IMR-90 (cell line): ENCODE results near the gene SECISBP2. TPM values are rescaled to one million over a fixed set of nuclear protein-coding genes. Genes with fewer than 3 reads are reported as not detected.

Experiments
- ATAC-seq: fragments of 200-7000 bp; cut with Tn5 transposase; 2 replicates; pipeline ENCODE4 v1.9.1; 2020; ENCODE audit warnings: low read depth, mild to moderate bottlenecking, moderate library complexity
- BruUV-seq: library from RNA; stranded (reverse); fragments of 400-500 nt; replicated peaks from 2 replicates; lab custom pipeline; 2021; lab: Mats Ljungman, UMichigan
- CTCF ChIA-PET: fragments of 300-600 bp; formaldehyde crosslinking; extraction: SDS; loops from one replicate; lab custom pipeline; 2021; ENCODE audit warnings: antibody characterized with exemption; lab: Yijun Ruan, JAX
- POLR2A ChIA-PET: fragments of 300-600 bp; sonication (Branson Sonifier 250); formaldehyde crosslinking; loops from one replicate; lab custom pipeline; 2022; ENCODE audit warnings: antibody characterized with exemption; ENCODE audit not compliant: unreplicated experiment; lab: Charles Lee
- DNase-seq: peaks from one replicate; pipeline ENCODE4 v3.0.0; 2013
- H2AFZ ChIP-seq: replicated peaks from 2 replicates; pipeline ENCODE3; 2013; ENCODE audit warnings: low read length, mild to moderate bottlenecking; ENCODE audit not compliant: poor library complexity
- H2AK5ac ChIP-seq: 2 replicates; pipeline ENCODE4 v1.6.1; 2013; ENCODE audit warnings: low read depth, low read length, inconsistent platforms
- H2AK9ac ChIP-seq: replicated peaks from 2 replicates; pipeline ENCODE3; 2013; ENCODE audit warnings: mild to moderate bottlenecking, low read depth, low read length, moderate library complexity; ENCODE audit not compliant: poor library complexity
- H2BK120ac ChIP-seq: 2 replicates; pipeline ENCODE4 v1.6.1; 2013; ENCODE audit warnings: low read depth, low read length, inconsistent platforms
- H2BK15ac ChIP-seq: 3 replicates; pipeline ENCODE4 v1.6.1; 2013; ENCODE audit warnings: low read depth, low read length, inconsistent platforms
- H2BK20ac ChIP-seq: 2 replicates; pipeline ENCODE4 v1.6.1; 2013; ENCODE audit warnings: low read depth, mild to moderate bottlenecking, inconsistent platforms, low read length, moderate library complexity
- H2BK5ac ChIP-seq: 2 replicates; pipeline ENCODE4 v1.6.1; 2013; ENCODE audit warnings: mild to moderate bottlenecking, low read depth, low read length, inconsistent platforms; ENCODE audit not compliant: poor library complexity, severe bottlenecking
- H3K14ac ChIP-seq: replicated peaks from 2 replicates; pipeline ENCODE4 v1.6.1; 2013; ENCODE audit warnings: low read depth, low read length, inconsistent platforms
- H3K18ac ChIP-seq: 2 replicates; pipeline ENCODE4 v1.6.1; 2013; ENCODE audit warnings: low read depth, low read length, control low read depth
- H3K23ac ChIP-seq: 2 replicates; pipeline ENCODE4 v1.6.1; 2013; ENCODE audit warnings: low read depth, low read length, inconsistent platforms
- H3K27ac ChIP-seq: 2 replicates; pipeline ENCODE4 v1.5.1; 2013; ENCODE audit warnings: mild to moderate bottlenecking, control low read depth, low read length; ENCODE audit not compliant: insufficient read depth
- H3K27me3 ChIP-seq: 2 replicates; pipeline ENCODE4 v1.6.1; 2013; ENCODE audit warnings: low read length; ENCODE audit not compliant: control insufficient read depth, insufficient read depth
- H3K36me3 ChIP-seq: 2 replicates; pipeline ENCODE4 v1.6.1; 2013; ENCODE audit warnings: low read length, mixed read lengths; ENCODE audit not compliant: control insufficient read depth, insufficient read depth
- H3K4ac ChIP-seq: 2 replicates; pipeline ENCODE4 v1.6.1; 2013; ENCODE audit warnings: low read depth, low read length, inconsistent platforms
- H3K4me1 ChIP-seq: 2 replicates; pipeline ENCODE4 v1.6.1; 2013; ENCODE audit warnings: low read length, mixed read lengths; ENCODE audit not compliant: control insufficient read depth, insufficient read depth
- H3K4me2 ChIP-seq: 2 replicates; pipeline ENCODE4 v1.6.1; 2013; ENCODE audit warnings: low read depth, mild to moderate bottlenecking, control low read depth, low read length, moderate library complexity
- H3K4me3 ChIP-seq: 2 replicates; pipeline ENCODE4 v1.5.1; 2013; ENCODE audit warnings: low read depth, mild to moderate bottlenecking, control low read depth, low read length, moderate library complexity; ENCODE audit not compliant: insufficient read depth
- H3K56ac ChIP-seq: 2 replicates; pipeline ENCODE4 v1.6.1; 2013; ENCODE audit warnings: low read length, inconsistent platforms; ENCODE audit not compliant: insufficient read depth; ENCODE audit errors: extremely low read depth
- H3K79me1 ChIP-seq, 2 experiments: 2 replicates each; pipeline ENCODE4 v1.6.1; 2013; ENCODE audit warnings: low read length in 2 of 2, inconsistent platforms in 1 of 2, low read depth in 1 of 2
- H3K9ac ChIP-seq: 2 replicates; pipeline ENCODE4 v1.6.1; 2013; ENCODE audit warnings: low read depth, low read length, control low read depth
- H3K9me1 ChIP-seq: 2 replicates; pipeline ENCODE4 v1.6.1; 2013; ENCODE audit warnings: low read length, inconsistent platforms; ENCODE audit not compliant: insufficient read depth
- H3K9me3 ChIP-seq: 2 replicates; pipeline ENCODE4 v1.6.1; 2013; ENCODE audit warnings: low read length; ENCODE audit not compliant: control insufficient read depth, insufficient read depth
- H4K20me1 ChIP-seq: 2 replicates; pipeline ENCODE4 v1.6.1; 2013; ENCODE audit warnings: low read length, inconsistent platforms; ENCODE audit not compliant: insufficient read depth
- H4K5ac ChIP-seq: 2 replicates; pipeline ENCODE4 v1.6.1; 2013; ENCODE audit warnings: mild to moderate bottlenecking, low read depth, low read length, control low read depth
- H4K8ac ChIP-seq, 2 experiments: 2 replicates each; pipeline ENCODE4 v1.6.1; 2013; ENCODE audit warnings: low read depth in 2 of 2, low read length in 2 of 2, control low read depth in 1 of 2, inconsistent platforms in 1 of 2
- H4K91ac ChIP-seq: 2 replicates; pipeline ENCODE4 v1.6.1; 2013; ENCODE audit warnings: low read depth, low read length, inconsistent platforms; ENCODE audit not compliant: insufficient read depth
- CEBPB ChIP-seq: IDR thresholded peaks from 2 replicates; pipeline ENCODE4 v1.6.1; 2012; ENCODE audit warnings: low read depth, low read length, improper control_type of control experiment
- CHD1 ChIP-seq: IDR thresholded peaks from 2 replicates; pipeline ENCODE4 v1.6.1; 2012; ENCODE audit warnings: low read depth, low read length, improper control_type of control experiment
- FOS ChIP-seq: fragments of 150-350 bp; IDR thresholded peaks from 2 replicates; pipeline ENCODE4 v1.6.1; 2016; ENCODE audit warnings: low read depth, low read length
- MAFK ChIP-seq: IDR thresholded peaks from 2 replicates; pipeline ENCODE4 v1.6.1; 2012; ENCODE audit warnings: low read depth, low read length, improper control_type of control experiment
- MAZ ChIP-seq: IDR thresholded peaks from 2 replicates; pipeline ENCODE4 v1.6.1; 2012; ENCODE audit warnings: low read depth, mild to moderate bottlenecking, low read length, improper control_type of control experiment, moderate library complexity, borderline replicate concordance
- MXI1 ChIP-seq: IDR thresholded peaks from 2 replicates; pipeline ENCODE4 v1.6.1; 2012; ENCODE audit warnings: low read depth, mild to moderate bottlenecking, low read length, moderate library complexity, borderline replicate concordance
- NFE2L2 ChIP-seq: fragments of 150-350 bp; IDR thresholded peaks from 2 replicates; pipeline ENCODE4 v1.6.1; 2016; ENCODE audit warnings: low read depth, mild to moderate bottlenecking, low read length
- POLR2A ChIP-seq: IDR thresholded peaks from 2 replicates; pipeline ENCODE4 v1.6.1; 2012; ENCODE audit warnings: mild to moderate bottlenecking, low read depth, low read length
- RAD21 ChIP-seq: IDR thresholded peaks from 2 replicates; pipeline ENCODE4 v1.6.1; 2012; ENCODE audit warnings: low read length, improper control_type of control experiment
- RCOR1 ChIP-seq: IDR thresholded peaks from 2 replicates; pipeline ENCODE4 v1.6.1; 2012; ENCODE audit warnings: mild to moderate bottlenecking, low read length, improper control_type of control experiment; ENCODE audit not compliant: insufficient replicate concordance
- RFX5 ChIP-seq: IDR thresholded peaks from 2 replicates; pipeline ENCODE4 v1.8.0; 2012; ENCODE audit warnings: low read depth, mild to moderate bottlenecking, low read length, moderate library complexity
- SMC3 ChIP-seq: fragments of 150-350 bp; IDR thresholded peaks from 2 replicates; pipeline ENCODE4 v1.6.1; 2016; ENCODE audit warnings: low read depth, mild to moderate bottlenecking, antibody characterized with exemption, low read length, moderate library complexity
- WGBS, 2 experiments: methylation state at CpG; one replicate each; pipeline versions ENCODE4 v1.1.5 to v1.1.7; 2013; ENCODE audit warnings: missing lambda C conversion rate in 2 of 2; ENCODE audit not compliant: insufficient read length in 1 of 2; ENCODE audit errors: extremely low coverage in 2 of 2; 5-methylcytosine and 5-hydroxymethylcytosine counted together
- dilution Hi-C: fragments of 300-500 bp; cut with HindIII; formaldehyde crosslinking; loops from one replicate; pipeline ENCODE4 v1.14.3; 2018; ENCODE audit warnings: low sequenced_read_pairs; ENCODE audit not compliant: unreplicated experiment
- in situ Hi-C: fragments of 300-500 bp; cut with MboI; formaldehyde crosslinking; loops from 3 replicates; pipeline ENCODE4 v1.14.3; 2019; ENCODE audit warnings: low sequenced_read_pairs, inconsistent platforms, mixed read lengths
- intact Hi-C: fragments of 100-400 bp; cut with micrococcal nuclease; formaldehyde crosslinking; loops from 2 replicates; pipeline ENCODE4 v1.10.0; 2022
- polyA plus RNA-seq, 3 experiments: library from polyadenylated mRNA; depleted of rRNA; stranded (reverse); fragments of >200 nt; gene quantifications; 2 replicates each; pipeline ENCODE4 v1.2.3, GENCODE V29; 2012; ENCODE audit warnings: low replicate concordance in 1 of 3
- total RNA-seq: library from RNA; depleted of rRNA; stranded (reverse); fragments of >200 nt; gene quantifications from 2 replicates; pipeline ENCODE4 v1.2.3, GENCODE V29; 2012
- TF ChIP-seq, protein P1 (sequence below): fragments of 150-350 bp; IDR thresholded peaks from 2 replicates; pipeline ENCODE4 v1.6.1; 2016; ENCODE audit warnings: low read depth, mild to moderate bottlenecking, low read length, moderate library complexity, borderline replicate concordance
- TF ChIP-seq, protein P2 (sequence below): fragments of 150-350 bp; IDR thresholded peaks from 2 replicates; pipeline ENCODE4 v1.6.1; 2017; ENCODE audit warnings: mild to moderate bottlenecking, antibody characterized with exemption, low read length, low read depth

Gene SECISBP2
- total and polyA plus RNA-seq, 2 of the 4 experiments (the other 2 are of a cell fraction), result 16.4 to 18.8 TPM

DNA sequence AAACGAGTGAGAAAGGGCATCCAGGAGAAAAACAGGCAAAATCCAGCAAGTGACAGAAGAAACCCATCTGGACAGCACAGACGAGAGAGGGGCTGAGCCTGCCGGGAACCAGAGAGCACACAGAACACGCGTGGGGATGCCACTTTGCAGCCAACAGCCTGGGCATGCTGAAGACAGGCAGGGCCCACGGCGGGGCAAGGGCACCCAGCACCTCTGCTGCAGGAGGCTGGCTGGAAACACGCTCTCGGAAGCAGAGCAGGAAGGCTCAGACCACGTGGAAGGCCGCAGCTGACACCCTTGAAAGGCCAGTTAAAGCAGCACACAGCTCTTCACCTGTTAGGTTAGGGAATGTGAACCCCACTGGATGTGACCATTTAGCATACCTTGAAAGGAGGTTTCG lies 76.1 kb downstream of the SECISBP2 start:
- Histone ChIP-seq H3K23ac (no peak overlapping the region), H3K27ac (no peak overlapping the region), H4K91ac (no peak overlapping the region), H3K56ac (no peak overlapping the region), H2AK5ac (no peak overlapping the region), H2BK120ac (no peak overlapping the region), H4K5ac (no peak overlapping the region), H4K8ac (no peak overlapping the region), H3K36me3 (peaks cover 41% of the 10 kb centered on the region), H3K4me1 (peaks cover 16% of the 10 kb centered on the region), H3K18ac (no peak overlapping the region), H3K27me3 (no peaks in the 10 kb centered on the region), H3K9me3 (no peaks in the 10 kb centered on the region), H3K9ac (no peak overlapping the region), H3K9me1 (peaks cover 13% of the 10 kb centered on the region), H2BK15ac (no peak overlapping the region), H4K20me1 (no peaks in the 10 kb centered on the region), H2AK9ac (no peak overlapping the region), H3K4ac (no peak overlapping the region), H3K4me2 (no peak overlapping the region), H2BK5ac (no peak overlapping the region), H3K14ac (no peak overlapping the region), H2BK20ac (no peak overlapping the region), H2AFZ (no peak overlapping the region), H3K4me3 (no peak overlapping the region), H3K79me1 (no peaks in the 10 kb centered on the region)
- dilution Hi-C loops (no loop called here), in situ Hi-C loops (no loop called here), intact Hi-C loops (no loop called here)
- WGBS, 2 experiments, result 75% methylated on average over 7 of the region's 12 CpGs; no CpG with 5 or more reads in 1 of the 2 experiments
- no peak for TF ChIP-seq CHD1
- no peak for TF ChIP-seq MAZ
- TF ChIP-seq CEBPB, result no peak
- TF ChIP-seq RFX5, result no peak
- TF ChIP-seq NFE2L2, result no peak
- TF ChIP-seq SMC3, result no peak
- no peak for TF ChIP-seq POLR2A
- TF ChIP-seq MXI1, result no peak
- TF ChIP-seq RAD21, result no peak
- no peak for TF ChIP-seq RCOR1
- TF ChIP-seq, protein P1, sequence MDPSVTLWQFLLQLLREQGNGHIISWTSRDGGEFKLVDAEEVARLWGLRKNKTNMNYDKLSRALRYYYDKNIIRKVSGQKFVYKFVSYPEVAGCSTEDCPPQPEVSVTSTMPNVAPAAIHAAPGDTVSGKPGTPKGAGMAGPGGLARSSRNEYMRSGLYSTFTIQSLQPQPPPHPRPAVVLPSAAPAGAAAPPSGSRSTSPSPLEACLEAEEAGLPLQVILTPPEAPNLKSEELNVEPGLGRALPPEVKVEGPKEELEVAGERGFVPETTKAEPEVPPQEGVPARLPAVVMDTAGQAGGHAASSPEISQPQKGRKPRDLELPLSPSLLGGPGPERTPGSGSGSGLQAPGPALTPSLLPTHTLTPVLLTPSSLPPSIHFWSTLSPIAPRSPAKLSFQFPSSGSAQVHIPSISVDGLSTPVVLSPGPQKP, result no peak
- TF ChIP-seq FOS, result no peak
- TF ChIP-seq MAFK, result no peak
- TF ChIP-seq, protein P2, sequence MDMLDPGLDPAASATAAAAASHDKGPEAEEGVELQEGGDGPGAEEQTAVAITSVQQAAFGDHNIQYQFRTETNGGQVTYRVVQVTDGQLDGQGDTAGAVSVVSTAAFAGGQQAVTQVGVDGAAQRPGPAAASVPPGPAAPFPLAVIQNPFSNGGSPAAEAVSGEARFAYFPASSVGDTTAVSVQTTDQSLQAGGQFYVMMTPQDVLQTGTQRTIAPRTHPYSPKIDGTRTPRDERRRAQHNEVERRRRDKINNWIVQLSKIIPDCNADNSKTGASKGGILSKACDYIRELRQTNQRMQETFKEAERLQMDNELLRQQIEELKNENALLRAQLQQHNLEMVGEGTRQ, result no peak
- POLR2A ChIA-PET, result no interaction called here
- ATAC-seq (no peak), DNase-seq (no peak)
- BruUV-seq, result no TSS peak
- CTCF ChIA-PET, result no interaction called here
